ENCODE data around the gene ADRA2C.
A peak's percentile ranks its signal among the peaks of the same experiment; 100 is the strongest.

Gene ADRA2C

DNA sequence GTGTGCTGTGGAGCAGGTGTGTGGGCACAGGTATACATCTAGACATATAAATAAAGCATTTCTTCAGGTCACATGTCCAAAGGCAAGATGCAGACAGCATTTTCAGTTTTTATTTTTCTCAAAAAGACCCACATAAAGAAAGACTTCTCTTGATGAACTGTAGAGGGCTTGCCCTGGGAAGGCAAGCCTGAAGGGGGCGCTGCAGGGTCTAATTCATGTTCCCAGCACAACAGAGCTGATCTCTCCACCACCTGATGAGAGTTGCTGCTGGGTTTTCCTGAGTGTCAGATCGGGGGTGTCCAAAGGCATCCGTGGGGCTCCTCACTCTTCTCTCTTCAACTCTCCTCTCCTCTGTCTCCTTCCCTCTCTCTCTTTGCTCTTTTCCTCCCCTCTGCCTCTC, 26.6 kb downstream of the ADRA2C start:
- H3K4me1 ChIP-seq (ENCODE audit: insufficient read depth, low read length) = no peaks in the 10 kb centered on the region
- H3K4me2 ChIP-seq (ENCODE audit: insufficient read depth, low read length) = no peak overlapping the region
- H3K79me2 ChIP-seq (ENCODE audit: insufficient read depth, low read length) = no peaks in the 10 kb centered on the region
- H3K27me3 ChIP-seq (ENCODE audit: insufficient read depth, low read length, poor library complexity) = no peaks in the 10 kb centered on the region
- no peaks in the 10 kb centered on the region for H3K36me3 ChIP-seq (ENCODE audit: insufficient read depth, low read length)
- H2AFZ ChIP-seq (ENCODE audit: low read depth, low read length) = no peak overlapping the region
- DNase-seq (no peak), ATAC-seq (ENCODE audit: insufficient read depth, low read depth) (no peak)
- no peak overlapping the region for H3K4me3 ChIP-seq (ENCODE audit: low read depth in 1 of 2, low read length in 2 of 2)
- TF ChIP-seq EZH2 (IDR thresholded peaks at IDR 0.05; ENCODE audit: borderline replicate concordance, low read depth, low read length, severe bottlenecking) = no peak
- TF ChIP-seq, protein P1, sequence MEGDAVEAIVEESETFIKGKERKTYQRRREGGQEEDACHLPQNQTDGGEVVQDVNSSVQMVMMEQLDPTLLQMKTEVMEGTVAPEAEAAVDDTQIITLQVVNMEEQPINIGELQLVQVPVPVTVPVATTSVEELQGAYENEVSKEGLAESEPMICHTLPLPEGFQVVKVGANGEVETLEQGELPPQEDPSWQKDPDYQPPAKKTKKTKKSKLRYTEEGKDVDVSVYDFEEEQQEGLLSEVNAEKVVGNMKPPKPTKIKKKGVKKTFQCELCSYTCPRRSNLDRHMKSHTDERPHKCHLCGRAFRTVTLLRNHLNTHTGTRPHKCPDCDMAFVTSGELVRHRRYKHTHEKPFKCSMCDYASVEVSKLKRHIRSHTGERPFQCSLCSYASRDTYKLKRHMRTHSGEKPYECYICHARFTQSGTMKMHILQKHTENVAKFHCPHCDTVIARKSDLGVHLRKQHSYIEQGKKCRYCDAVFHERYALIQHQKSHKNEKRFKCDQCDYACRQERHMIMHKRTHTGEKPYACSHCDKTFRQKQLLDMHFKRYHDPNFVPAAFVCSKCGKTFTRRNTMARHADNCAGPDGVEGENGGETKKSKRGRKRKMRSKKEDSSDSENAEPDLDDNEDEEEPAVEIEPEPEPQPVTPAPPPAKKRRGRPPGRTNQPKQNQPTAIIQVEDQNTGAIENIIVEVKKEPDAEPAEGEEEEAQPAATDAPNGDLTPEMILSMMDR (IDR thresholded peaks at IDR 0.05; ENCODE audit: borderline replicate concordance, extremely low read depth, low read length, poor library complexity, severe bottlenecking) = peak; percentile 19
- no peak overlapping the region for H3K27ac ChIP-seq (ENCODE audit: low read length)
- H3K9me3 ChIP-seq (ENCODE audit: insufficient read depth, low read length, severe bottlenecking) = peaks cover 2% of the 10 kb centered on the region
- H4K20me1 ChIP-seq (ENCODE audit: insufficient read depth, low read length) = peaks cover 10% of the 10 kb centered on the region
- no peak overlapping the region for H3K9ac ChIP-seq (ENCODE audit: low read depth, low read length)

DNA sequence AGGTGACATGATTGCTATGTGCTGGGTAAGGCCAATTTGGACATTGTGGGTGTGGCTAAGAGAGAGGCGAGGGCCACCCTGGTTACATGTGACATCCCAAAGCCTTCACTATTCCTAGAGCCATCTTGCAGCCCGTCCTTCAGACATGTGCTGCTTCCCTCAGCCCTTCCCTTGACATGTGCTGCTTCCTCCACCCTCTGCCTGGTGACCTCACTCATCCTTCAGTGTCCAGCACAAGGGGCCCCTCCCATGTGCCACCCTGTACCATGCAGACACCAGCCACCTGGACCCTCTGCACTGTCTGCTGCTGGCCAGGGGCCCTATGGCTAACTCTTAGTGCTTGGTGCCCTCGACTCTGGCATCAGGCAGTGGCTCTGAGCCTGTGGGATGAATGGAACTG, 27.4 kb downstream of the ADRA2C start:
- H3K4me3 ChIP-seq (ENCODE audit: low read depth in 1 of 2, low read length in 2 of 2) = no peak overlapping the region
- no peak for TF ChIP-seq EZH2 (IDR thresholded peaks at IDR 0.05; ENCODE audit: borderline replicate concordance, low read depth, low read length, severe bottlenecking)
- TF ChIP-seq, protein P1 (IDR thresholded peaks at IDR 0.05; ENCODE audit: borderline replicate concordance, extremely low read depth, low read length, poor library complexity, severe bottlenecking) = no peak
- H3K79me2 ChIP-seq (ENCODE audit: insufficient read depth, low read length) = no peaks in the 10 kb centered on the region
- H3K36me3 ChIP-seq (ENCODE audit: insufficient read depth, low read length) = no peaks in the 10 kb centered on the region
- H3K27ac ChIP-seq (ENCODE audit: low read length) = no peak overlapping the region
- ATAC-seq (ENCODE audit: insufficient read depth, low read depth) = no peak
- H3K4me2 ChIP-seq (ENCODE audit: insufficient read depth, low read length) = no peak overlapping the region
- H4K20me1 ChIP-seq (ENCODE audit: insufficient read depth, low read length) = peaks cover 10% of the 10 kb centered on the region
- no peak overlapping the region for H3K9ac ChIP-seq (ENCODE audit: low read depth, low read length)
- no peaks in the 10 kb centered on the region for H3K27me3 ChIP-seq (ENCODE audit: insufficient read depth, low read length, poor library complexity)
- DNase-seq = no peak
- H3K9me3 ChIP-seq (ENCODE audit: insufficient read depth, low read length, severe bottlenecking) = peaks cover 2% of the 10 kb centered on the region
- H3K4me1 ChIP-seq (ENCODE audit: insufficient read depth, low read length) = no peaks in the 10 kb centered on the region
- no peak overlapping the region for H2AFZ ChIP-seq (ENCODE audit: low read depth, low read length)

DNA sequence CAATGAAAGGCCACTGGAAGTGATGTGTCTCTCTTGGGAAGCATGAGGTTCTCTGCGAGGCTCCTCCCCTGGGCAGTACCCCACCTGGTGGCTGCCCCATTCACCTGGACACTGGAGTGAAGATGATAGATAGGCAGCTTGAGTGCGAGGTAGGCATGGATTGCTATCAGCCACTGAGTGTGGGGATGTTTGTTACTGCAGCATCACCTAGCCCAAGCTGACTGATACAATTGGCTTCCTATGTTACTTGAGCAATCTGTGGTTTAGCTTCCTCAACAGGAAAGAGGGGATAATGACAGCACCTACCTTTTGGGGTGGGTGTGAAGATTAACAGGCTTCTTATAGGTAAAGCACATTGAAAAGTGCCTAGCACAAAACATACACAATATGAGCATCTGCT, 30.8 kb downstream of the ADRA2C start:
- H3K9ac ChIP-seq (ENCODE audit: low read depth, low read length) = no peak overlapping the region
- H3K9me3 ChIP-seq (ENCODE audit: insufficient read depth, low read length, severe bottlenecking) = peaks cover 2% of the 10 kb centered on the region
- no peak overlapping the region for H3K27ac ChIP-seq (ENCODE audit: low read length)
- H4K20me1 ChIP-seq (ENCODE audit: insufficient read depth, low read length) = no peaks in the 10 kb centered on the region
- ATAC-seq (ENCODE audit: insufficient read depth, low read depth) (no peak), DNase-seq (no peak)
- H3K4me1 ChIP-seq (ENCODE audit: insufficient read depth, low read length) = no peaks in the 10 kb centered on the region
- no peaks in the 10 kb centered on the region for H3K79me2 ChIP-seq (ENCODE audit: insufficient read depth, low read length)
- H3K36me3 ChIP-seq (ENCODE audit: insufficient read depth, low read length) = no peaks in the 10 kb centered on the region
- H3K4me3 ChIP-seq (ENCODE audit: low read depth in 1 of 2, low read length in 2 of 2) = no peak overlapping the region
- H3K4me2 ChIP-seq (ENCODE audit: insufficient read depth, low read length) = no peak overlapping the region
- no peak for TF ChIP-seq EZH2 (IDR thresholded peaks at IDR 0.05; ENCODE audit: borderline replicate concordance, low read depth, low read length, severe bottlenecking)
- TF ChIP-seq, protein P1 (IDR thresholded peaks at IDR 0.05; ENCODE audit: borderline replicate concordance, extremely low read depth, low read length, poor library complexity, severe bottlenecking) = no peak
- no peak overlapping the region for H2AFZ ChIP-seq (ENCODE audit: low read depth, low read length)
- H3K27me3 ChIP-seq (ENCODE audit: insufficient read depth, low read length, poor library complexity) = no peaks in the 10 kb centered on the region
